ENCODE results near the gene PPP2CA.

DNA sequence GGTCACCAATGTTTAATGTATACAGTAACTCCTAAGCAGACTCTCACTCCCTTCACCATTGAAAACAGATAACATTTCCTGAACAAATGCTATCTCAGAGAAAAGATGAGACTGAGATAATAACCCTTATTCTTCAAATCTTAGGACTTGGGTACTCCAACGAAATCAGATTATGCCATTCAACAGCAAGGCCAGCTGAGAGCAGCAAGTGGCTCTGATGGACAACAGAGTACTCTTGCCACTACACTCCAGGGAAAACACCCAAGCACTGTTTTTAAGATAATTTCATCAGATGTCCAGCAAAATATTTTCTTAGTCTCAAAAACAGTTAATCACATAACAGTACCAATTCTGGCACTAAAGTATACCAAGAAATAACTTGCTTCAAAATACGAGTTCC lies 10.1 kb downstream of the PPP2CA start:
- TF ChIP-seq, protein P1, sequence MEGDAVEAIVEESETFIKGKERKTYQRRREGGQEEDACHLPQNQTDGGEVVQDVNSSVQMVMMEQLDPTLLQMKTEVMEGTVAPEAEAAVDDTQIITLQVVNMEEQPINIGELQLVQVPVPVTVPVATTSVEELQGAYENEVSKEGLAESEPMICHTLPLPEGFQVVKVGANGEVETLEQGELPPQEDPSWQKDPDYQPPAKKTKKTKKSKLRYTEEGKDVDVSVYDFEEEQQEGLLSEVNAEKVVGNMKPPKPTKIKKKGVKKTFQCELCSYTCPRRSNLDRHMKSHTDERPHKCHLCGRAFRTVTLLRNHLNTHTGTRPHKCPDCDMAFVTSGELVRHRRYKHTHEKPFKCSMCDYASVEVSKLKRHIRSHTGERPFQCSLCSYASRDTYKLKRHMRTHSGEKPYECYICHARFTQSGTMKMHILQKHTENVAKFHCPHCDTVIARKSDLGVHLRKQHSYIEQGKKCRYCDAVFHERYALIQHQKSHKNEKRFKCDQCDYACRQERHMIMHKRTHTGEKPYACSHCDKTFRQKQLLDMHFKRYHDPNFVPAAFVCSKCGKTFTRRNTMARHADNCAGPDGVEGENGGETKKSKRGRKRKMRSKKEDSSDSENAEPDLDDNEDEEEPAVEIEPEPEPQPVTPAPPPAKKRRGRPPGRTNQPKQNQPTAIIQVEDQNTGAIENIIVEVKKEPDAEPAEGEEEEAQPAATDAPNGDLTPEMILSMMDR (IDR thresholded peaks at IDR 0.05), result no peak
- no peak for TF ChIP-seq POLR2A (IDR thresholded peaks at IDR 0.05)
